ENCODE measurements around the gene CLSTN1.

DNA sequence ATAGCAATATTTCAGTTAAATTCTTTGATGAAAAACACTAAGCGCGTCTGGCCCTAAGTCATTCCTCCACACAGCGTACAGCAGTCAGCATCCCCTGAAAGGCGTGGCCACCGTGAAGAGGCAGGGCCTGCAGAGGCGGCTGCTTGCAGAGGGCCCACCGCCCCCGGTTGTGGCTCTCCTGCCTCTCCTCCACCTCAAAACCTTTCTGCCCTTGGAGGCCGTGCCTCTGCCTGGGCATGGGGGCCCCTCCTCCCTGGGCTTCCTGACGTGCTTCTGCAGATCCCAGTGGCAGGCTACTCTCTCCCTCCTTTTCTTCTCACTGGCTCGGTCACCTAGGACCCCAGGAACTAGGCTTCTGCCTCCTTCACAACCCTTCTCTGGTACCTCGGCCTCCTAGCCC, 16.2 kb downstream of the CLSTN1 start:
- no peak for TF ChIP-seq POLR2AphosphoS5 (IDR thresholded peaks at IDR 0.05; ENCODE audit: low read depth, low read length)
- no peak for TF ChIP-seq CTCF (IDR thresholded peaks at IDR 0.05)
- TF ChIP-seq TCF7L2 (IDR thresholded peaks at IDR 0.05; ENCODE audit: low read depth, low read length) = no peak
- TF ChIP-seq REST (IDR thresholded peaks at IDR 0.05; ENCODE audit: insufficient read depth in 1 of 2, low read depth in 2 of 2, low read length in 1 of 2) = no peak
- no peak for TF ChIP-seq SIN3A (IDR thresholded peaks at IDR 0.05; ENCODE audit: borderline replicate concordance, insufficient read depth, low read depth, low read length)
